Measurements from ENCODE around the gene LRIF1.
"Not testable (repeated sequence)": the region's sequence is repeated elsewhere in the genome, so short reads cannot be mapped to it uniquely, and the experiment has no call there.

Gene LRIF1

DNA sequence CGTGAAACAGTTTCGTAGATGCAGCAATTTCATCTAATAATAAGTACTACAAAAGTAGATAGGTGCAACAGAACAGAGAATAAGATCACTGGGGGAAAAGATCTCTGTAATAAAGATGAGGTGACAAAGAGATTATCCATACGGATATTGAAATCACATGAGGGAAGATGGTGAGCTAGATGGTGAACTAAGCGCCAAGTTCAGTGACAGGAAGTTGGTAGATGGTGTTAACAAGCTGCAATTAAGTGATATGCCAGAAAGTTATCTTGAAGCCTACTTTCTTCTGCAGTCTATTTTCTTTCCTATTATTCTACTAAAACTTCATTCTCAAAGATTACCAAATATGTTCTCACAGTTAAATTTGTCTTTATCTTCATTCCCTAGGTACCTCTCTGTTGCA lies 7.1 kb downstream of the LRIF1 start:
- Histone ChIP-seq H3K27ac (no peak overlapping the region), H3K9me3 (replicated peaks in 1 of 11) (peaks cover 68 to 98% (median 75%) of the 10 kb centered on the region in 11 experiments), H3K4me3 (no peak overlapping the region), H3K36me3 (peaks cover 78 to 99% (median 95%) of the 10 kb centered on the region in 11 experiments), H4K20me1 (peaks cover 0 to 22% (median 0%) of the 10 kb centered on the region in 11 experiments; a peak in 2 of 22 replicates), H3K9ac (no peak overlapping the region), H3K4me1 (peaks cover 0 to 21% (median 0%) of the 10 kb centered on the region in 10 experiments; a peak in 9 of 20 replicates), H3K4me2 (peak overlapping the region in 4 of 11 experiments; percentile 7 to 29 (median 29); a peak in 5 of 22 replicates), H3K27me3 (no peaks in the 10 kb centered on the region)
- TF ChIP-seq Cebpa-rat (IDR thresholded peaks at IDR 0.05): no peak

DNA sequence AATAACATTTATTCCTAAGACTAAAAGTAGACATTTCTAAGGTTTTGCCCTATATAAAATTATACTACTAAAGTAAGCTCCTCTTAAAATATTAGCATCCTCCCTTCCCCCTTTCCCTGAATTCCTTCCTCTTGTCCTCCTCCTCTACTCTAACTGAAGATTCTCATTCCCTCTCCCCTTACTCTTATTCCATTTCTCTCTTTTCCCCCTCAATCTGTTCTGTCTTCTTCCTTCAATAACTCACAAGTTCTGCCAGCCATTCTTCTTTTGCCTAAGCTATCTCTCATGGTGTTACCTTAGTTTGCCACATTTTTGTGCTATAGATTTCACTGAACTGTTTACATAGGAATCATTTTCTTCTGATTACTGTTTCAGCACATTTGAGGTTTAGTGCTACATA lies 10.7 kb downstream of the LRIF1 start:
- H3K4me3 ChIP-seq: no peak overlapping the region
- peaks cover 0 to 21% (median 0%) of the 10 kb centered on the region in 10 experiments; a peak in 8 of 20 replicates for H3K4me1 ChIP-seq
- H3K36me3 ChIP-seq: peaks cover 90 to 100% (median 98%) of the 10 kb centered on the region in 11 experiments
- H3K9ac ChIP-seq: no peak overlapping the region
- peaks cover 34 to 89% (median 46%) of the 10 kb centered on the region in 11 experiments for H3K9me3 ChIP-seq (replicated peaks in 1 of 11)
- H3K27ac ChIP-seq: no peak overlapping the region
- no peak for TF ChIP-seq Cebpa-rat (IDR thresholded peaks at IDR 0.05)
- peaks cover 0 to 22% (median 0%) of the 10 kb centered on the region in 11 experiments; a peak in 2 of 22 replicates for H4K20me1 ChIP-seq
- H3K4me2 ChIP-seq: no peak overlapping the region
- H3K27me3 ChIP-seq: no peaks in the 10 kb centered on the region

DNA sequence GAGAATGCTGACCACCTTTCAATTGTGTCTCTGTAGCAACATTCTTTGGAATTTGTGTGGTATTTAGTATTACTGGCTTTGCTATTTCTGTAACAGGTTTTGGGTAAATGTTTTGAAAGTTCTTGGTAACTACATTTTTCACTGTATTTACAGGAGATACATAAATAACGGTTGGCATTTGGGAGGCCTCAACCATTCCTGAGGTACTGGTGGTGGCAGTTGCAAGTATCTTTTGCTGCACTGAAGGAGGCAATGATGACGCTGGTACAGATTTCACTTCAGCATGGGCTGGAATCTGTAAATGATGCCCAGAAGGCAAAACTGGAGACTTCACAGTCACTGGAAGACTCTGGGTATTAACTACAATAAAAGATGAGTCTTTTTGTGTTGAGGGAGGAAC lies 11.7 kb downstream of the LRIF1 start:
- H3K4me2 ChIP-seq: no peak overlapping the region
- peaks cover 24 to 89% (median 38%) of the 10 kb centered on the region in 11 experiments for H3K9me3 ChIP-seq (replicated peaks in 1 of 11)
- no peak overlapping the region for H3K4me3 ChIP-seq
- no peaks in the 10 kb centered on the region for H3K27me3 ChIP-seq
- peaks cover 0 to 21% (median 0%) of the 10 kb centered on the region in 10 experiments; a peak in 8 of 20 replicates for H3K4me1 ChIP-seq
- TF ChIP-seq Cebpa-rat (IDR thresholded peaks at IDR 0.05): no peak
- peaks cover 85 to 100% (median 98%) of the 10 kb centered on the region in 11 experiments for H3K36me3 ChIP-seq
- H3K27ac ChIP-seq: no peak overlapping the region
- peaks cover 0 to 22% (median 0%) of the 10 kb centered on the region in 11 experiments; a peak in 2 of 22 replicates for H4K20me1 ChIP-seq
- no peak overlapping the region for H3K9ac ChIP-seq

DNA sequence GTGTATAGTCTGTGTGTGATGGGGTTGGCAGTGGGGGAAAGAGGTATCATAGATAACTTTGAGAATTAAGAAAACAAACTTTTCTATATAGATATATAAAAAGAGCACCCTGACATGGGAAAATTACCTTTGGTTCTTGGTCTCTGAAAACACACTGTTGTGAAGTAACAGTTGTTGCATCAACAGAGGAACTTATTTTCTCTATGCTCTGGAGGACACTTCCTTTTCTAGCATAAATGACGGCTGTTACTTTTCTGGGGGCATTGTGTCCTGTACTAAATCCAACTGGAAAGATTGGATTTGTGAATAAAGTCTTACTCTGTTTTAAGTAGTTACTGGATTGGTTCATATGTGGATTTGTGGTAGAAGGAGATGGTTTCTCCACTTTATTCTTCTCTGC lies 12.6 kb downstream of the LRIF1 start:
- H3K9ac ChIP-seq: no peak overlapping the region
- peaks cover 87 to 100% (median 99%) of the 10 kb centered on the region in 11 experiments for H3K36me3 ChIP-seq

DNA sequence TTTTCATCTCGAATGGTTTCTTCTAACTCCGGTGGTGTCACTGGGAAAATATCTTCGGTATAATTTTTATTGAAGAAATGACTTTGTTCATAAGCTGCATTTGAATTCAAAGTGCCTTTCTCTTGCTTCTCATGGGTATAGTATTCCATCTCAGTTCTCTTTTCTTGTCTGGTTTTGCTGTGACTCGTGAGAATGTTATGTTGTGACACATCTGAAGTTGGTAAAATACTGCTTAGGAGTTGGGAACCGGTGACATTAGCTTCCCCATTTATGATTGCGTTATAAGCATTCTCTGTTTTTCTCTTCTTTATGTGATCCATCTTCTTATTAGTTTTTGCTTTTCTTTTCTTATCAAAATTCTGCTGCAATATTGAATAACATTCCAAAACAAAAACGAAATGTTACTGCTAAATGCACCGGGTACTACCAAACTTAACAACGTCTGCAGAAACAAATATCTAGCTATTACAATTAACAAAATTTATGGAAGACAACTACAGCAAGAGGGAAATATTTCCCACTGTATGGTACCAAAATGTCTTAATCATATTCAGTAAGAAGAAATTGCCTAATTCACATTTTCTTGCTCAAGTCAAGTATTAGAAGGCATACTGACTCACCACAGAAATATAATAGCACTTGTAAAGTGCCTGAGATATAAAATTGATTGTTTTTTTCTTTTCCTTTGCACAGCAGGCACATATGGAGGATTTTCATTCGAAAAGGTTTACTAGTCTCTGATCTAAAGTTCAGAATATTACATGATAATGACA lies 15.5 kb downstream of the LRIF1 start:
- Histone ChIP-seq H3K4me1 (peaks cover 0 to 20% (median 0%) of the 10 kb centered on the region in 10 experiments; a peak in 2 of 20 replicates), H3K36me3 (peaks cover 69 to 83% (median 77%) of the 10 kb centered on the region in 11 experiments), H3K27ac (peak overlapping the region in 2 of 11 experiments; percentile 19 to 29; a peak in 2 of 22 replicates)

More for the DNA sequence above, 12.6 kb downstream of the LRIF1 start:
- peaks cover 0 to 16% (median 0%) of the 10 kb centered on the region in 10 experiments; a peak in 7 of 20 replicates for H3K4me1 ChIP-seq
- H3K27me3 ChIP-seq: no peaks in the 10 kb centered on the region
- H3K9me3 ChIP-seq (replicated peaks in 1 of 11): peaks cover 18 to 89% (median 30%) of the 10 kb centered on the region in 11 experiments
- H3K4me2 ChIP-seq: no peak overlapping the region
- no peak overlapping the region for H3K4me3 ChIP-seq
- no peak overlapping the region for H3K27ac ChIP-seq
- H4K20me1 ChIP-seq: peaks cover 0 to 17% (median 0%) of the 10 kb centered on the region in 11 experiments; a peak in 2 of 22 replicates
- no peak for TF ChIP-seq Cebpa-rat (IDR thresholded peaks at IDR 0.05)

DNA sequence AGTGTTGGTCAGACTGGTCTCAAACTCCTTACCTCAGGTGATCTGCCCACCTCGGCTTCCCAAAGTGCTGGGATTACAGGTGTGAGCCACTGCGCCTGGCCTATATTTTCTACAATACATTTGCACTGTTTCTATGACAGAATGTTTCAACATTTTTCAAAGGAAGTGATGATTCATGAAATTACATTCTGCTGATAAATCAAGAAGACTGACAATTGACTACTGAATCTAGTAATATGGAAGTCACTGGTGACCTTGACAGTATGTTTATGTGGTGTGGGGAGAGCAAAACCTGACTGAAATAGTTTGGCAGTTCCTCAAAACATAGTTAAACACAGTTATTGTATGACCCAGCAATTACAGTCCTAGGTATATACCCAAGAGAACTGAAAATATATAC lies 18.1 kb downstream of the LRIF1 start:
- Histone ChIP-seq H3K4me1 (peaks cover 0 to 20% (median 0%) of the 10 kb centered on the region in 10 experiments; a peak in 2 of 20 replicates), H4K20me1 (no peaks in the 10 kb centered on the region), H3K9ac (no peak overlapping the region), H3K4me2 (peak overlapping the region in 1 of 11 experiments; percentile 29; a peak in 1 of 22 replicates), H3K27me3 (no peaks in the 10 kb centered on the region), H3K9me3 (replicated peaks in 1 of 11) (peaks cover 0 to 46% (median 5%) of the 10 kb centered on the region in 11 experiments; a peak in 11 of 22 replicates), H3K27ac (no peak overlapping the region), H3K4me3 (no peak overlapping the region), H3K36me3 (peaks cover 45 to 57% (median 53%) of the 10 kb centered on the region in 11 experiments)
- no peak for TF ChIP-seq Cebpa-rat (IDR thresholded peaks at IDR 0.05)

More for the DNA sequence above, 15.5 kb downstream of the LRIF1 start:
- no peaks in the 10 kb centered on the region for H3K27me3 ChIP-seq
- H3K4me3 ChIP-seq: no peak overlapping the region
- no peak overlapping the region for H3K9ac ChIP-seq
- H3K4me2 ChIP-seq: no peak overlapping the region; a peak in 1 of 22 replicates
- peaks cover 0 to 68% (median 7%) of the 10 kb centered on the region in 11 experiments; a peak in 12 of 22 replicates for H3K9me3 ChIP-seq (replicated peaks in 1 of 11)
- no peak for TF ChIP-seq Cebpa-rat (IDR thresholded peaks at IDR 0.05)
- no peaks in the 10 kb centered on the region; a peak in 1 of 22 replicates for H4K20me1 ChIP-seq

DNA sequence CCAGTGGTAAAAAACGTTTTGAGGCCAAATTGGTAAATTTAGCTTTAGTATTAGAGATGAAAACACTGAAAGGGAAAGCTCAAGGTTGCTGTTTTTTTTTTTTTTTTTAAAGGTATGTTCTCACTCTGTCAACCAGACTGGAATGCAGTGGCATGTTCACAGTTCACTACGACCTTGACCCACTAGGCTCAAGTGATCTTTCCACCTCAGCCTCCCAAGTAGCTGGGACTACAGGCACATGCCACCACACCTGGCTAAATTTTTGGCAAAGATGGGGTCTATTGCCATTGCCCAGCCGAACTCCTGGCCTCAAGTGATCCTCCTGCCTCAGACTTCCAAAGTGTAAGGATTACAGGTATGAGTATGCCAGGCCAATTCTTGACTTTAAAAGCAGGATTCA lies 18.9 kb downstream of the LRIF1 start:
- Histone ChIP-seq H3K4me1 (peaks cover 0 to 20% (median 0%) of the 10 kb centered on the region in 10 experiments; a peak in 2 of 20 replicates), H3K27me3 (no peaks in the 10 kb centered on the region), H4K20me1 (no peaks in the 10 kb centered on the region), H3K4me3 (no peak overlapping the region), H3K4me2 (no peak overlapping the region), H3K9ac (no peak overlapping the region), H3K36me3 (peaks cover 36 to 49% (median 45%) of the 10 kb centered on the region in 11 experiments), H3K9me3 (replicated peaks in 1 of 11) (peaks cover 0 to 47% (median 10%) of the 10 kb centered on the region in 11 experiments; a peak in 19 of 22 replicates), H3K27ac (no peak overlapping the region)
- no peak for TF ChIP-seq Cebpa-rat (IDR thresholded peaks at IDR 0.05)

DNA sequence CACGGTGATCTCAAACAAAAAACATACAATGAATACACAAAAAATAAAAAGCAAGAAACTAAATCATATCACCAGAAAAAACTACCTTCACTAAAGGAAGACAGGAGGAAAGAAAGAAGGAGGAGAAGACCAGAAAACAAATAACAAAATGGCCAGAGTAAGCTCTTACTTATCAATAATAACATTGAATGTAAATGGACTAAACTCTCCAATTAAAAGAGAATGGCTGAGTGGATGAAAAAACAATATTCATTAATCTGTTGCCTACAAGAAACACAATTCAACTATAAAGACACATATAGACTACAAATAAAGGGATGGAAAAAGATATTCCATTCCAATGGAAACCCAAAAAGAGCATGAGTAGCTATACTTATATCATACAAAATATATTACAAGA lies 27.2 kb downstream of the LRIF1 start:
- no peak for TF ChIP-seq Cebpa-rat (IDR thresholded peaks at IDR 0.05)
- Histone ChIP-seq H3K4me1 (no peaks in the 10 kb centered on the region), H4K20me1 (no peaks in the 10 kb centered on the region)

DNA sequence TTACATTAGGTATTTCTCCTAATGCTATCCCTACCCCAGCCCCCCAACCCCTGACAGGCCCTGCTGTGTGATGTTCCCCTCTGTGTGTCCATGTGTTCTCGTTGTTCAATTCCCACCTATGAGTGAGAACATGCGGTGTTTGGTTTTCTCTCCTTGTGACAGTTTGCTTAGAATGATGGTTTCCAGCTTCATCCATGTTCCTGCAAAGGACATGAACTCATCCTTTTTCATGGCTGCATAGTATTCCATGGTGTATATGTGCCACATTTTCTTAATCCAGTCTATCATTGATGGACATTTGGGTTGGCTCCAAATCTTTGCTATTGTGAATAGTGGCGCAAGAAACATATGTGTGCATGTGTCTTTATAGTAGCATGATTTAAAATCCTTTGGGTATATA lies 32.6 kb downstream of the LRIF1 start:
- H3K4me3 ChIP-seq, H3K27ac ChIP-seq, H3K9ac ChIP-seq, H3K27me3 ChIP-seq, H3K4me1 ChIP-seq, H4K20me1 ChIP-seq, H3K4me2 ChIP-seq: not testable (repeated sequence)
- Histone ChIP-seq H3K36me3 (peaks cover 4 to 26% (median 10%) of the 10 kb centered on the region in 11 experiments; a peak in 12 of 22 replicates), H3K9me3 (replicated peaks in 1 of 11) (peaks cover 20 to 65% (median 43%) of the 10 kb centered on the region in 11 experiments)

More for the DNA sequence above, 27.2 kb downstream of the LRIF1 start:
- Histone ChIP-seq H3K27me3 (no peaks in the 10 kb centered on the region), H3K9me3 (replicated peaks in 1 of 11) (peaks cover 44 to 81% (median 61%) of the 10 kb centered on the region in 11 experiments), H3K4me2 (no peak overlapping the region), H3K4me3 (no peak overlapping the region), H3K36me3 (peaks cover 4 to 27% (median 11%) of the 10 kb centered on the region in 11 experiments; a peak in 12 of 22 replicates), H3K9ac (no peak overlapping the region), H3K27ac (no peak overlapping the region)

Data from BLaER1 treated with 17β-estradiol and CSF1 and Interleukin-3, amounts not matched to agents 10 nM and 100 nM (cell line).